Stromal cell of bone marrow (primary cell): Measurements from ENCODE around the gene AKAP6.

Experiments
- DNase-seq: peaks from one replicate; pipeline ENCODE4 v3.0.0-alpha.2; 2012; ENCODE audit warnings: low read depth

Gene AKAP6, protein sequence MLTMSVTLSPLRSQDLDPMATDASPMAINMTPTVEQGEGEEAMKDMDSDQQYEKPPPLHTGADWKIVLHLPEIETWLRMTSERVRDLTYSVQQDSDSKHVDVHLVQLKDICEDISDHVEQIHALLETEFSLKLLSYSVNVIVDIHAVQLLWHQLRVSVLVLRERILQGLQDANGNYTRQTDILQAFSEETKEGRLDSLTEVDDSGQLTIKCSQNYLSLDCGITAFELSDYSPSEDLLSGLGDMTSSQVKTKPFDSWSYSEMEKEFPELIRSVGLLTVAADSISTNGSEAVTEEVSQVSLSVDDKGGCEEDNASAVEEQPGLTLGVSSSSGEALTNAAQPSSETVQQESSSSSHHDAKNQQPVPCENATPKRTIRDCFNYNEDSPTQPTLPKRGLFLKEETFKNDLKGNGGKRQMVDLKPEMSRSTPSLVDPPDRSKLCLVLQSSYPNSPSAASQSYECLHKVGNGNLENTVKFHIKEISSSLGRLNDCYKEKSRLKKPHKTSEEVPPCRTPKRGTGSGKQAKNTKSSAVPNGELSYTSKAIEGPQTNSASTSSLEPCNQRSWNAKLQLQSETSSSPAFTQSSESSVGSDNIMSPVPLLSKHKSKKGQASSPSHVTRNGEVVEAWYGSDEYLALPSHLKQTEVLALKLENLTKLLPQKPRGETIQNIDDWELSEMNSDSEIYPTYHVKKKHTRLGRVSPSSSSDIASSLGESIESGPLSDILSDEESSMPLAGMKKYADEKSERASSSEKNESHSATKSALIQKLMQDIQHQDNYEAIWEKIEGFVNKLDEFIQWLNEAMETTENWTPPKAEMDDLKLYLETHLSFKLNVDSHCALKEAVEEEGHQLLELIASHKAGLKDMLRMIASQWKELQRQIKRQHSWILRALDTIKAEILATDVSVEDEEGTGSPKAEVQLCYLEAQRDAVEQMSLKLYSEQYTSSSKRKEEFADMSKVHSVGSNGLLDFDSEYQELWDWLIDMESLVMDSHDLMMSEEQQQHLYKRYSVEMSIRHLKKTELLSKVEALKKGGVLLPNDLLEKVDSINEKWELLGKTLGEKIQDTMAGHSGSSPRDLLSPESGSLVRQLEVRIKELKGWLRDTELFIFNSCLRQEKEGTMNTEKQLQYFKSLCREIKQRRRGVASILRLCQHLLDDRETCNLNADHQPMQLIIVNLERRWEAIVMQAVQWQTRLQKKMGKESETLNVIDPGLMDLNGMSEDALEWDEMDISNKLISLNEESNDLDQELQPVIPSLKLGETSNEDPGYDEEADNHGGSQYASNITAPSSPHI (N-terminal part only)

GRCh38 chr14:32329146-32329545 lies at the start of gene AKAP6:
AKAP6 (plus strand) TSS chr14:32329298; CDS start chr14:32433494, 104,196 bp downstream.
- DNase-seq: no peak

GRCh38 chr14:32286602-32287001 lies 42.5 kb upstream of the AKAP6 start:
- no peak for DNase-seq

- DNase-seq: no peak
These were observed 32.7 kb upstream of the AKAP6 start for GRCh38 chr14:32296366-32296765.

DNA sequence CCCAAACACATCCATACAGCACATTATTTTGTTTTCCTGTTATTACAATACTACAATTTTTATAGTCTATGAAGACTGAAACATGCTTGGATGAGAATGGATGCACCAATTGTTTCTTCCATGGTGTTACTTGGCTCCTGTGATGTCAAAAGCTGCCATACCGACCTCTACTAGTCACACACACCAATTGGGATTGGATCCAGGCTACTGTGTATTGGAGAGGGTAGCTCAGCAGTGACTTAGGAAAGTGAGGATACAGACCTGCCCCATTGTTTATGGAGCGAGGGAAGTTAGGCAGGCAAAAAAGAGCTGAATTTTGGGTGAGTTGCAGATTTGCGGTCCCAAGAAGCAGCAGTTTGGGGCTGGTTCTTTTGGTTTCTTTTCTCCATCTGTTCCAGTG lies 30.8 kb upstream of the AKAP6 start:
- no peak for DNase-seq

GRCh38 chr14:32300136-32300535 lies 29.0 kb upstream of the AKAP6 start:
- DNase-seq: no peak

DNA sequence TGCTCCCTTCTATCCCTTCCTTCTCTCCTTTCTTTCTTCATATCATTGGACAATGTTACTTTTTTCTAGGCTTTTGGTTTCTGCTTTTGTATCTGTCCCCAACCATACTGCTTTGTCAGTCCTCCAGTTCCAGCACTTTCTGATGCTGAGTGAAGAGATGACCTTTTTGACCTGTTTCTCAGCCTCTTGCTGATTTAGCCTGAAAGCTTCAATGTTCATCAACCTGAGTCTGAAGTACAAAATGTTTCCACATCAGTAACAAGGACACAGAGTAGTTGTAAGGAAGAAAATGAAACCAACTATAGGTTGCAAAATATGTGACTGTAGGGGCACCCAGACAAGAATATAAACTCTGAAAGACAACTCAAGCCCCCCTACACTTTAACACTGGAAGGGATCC lies 25.2 kb upstream of the AKAP6 start:
- no peak for DNase-seq

- DNase-seq: no peak
These were observed 24.8 kb upstream of the AKAP6 start for GRCh38 chr14:32304296-32304695.

DNA sequence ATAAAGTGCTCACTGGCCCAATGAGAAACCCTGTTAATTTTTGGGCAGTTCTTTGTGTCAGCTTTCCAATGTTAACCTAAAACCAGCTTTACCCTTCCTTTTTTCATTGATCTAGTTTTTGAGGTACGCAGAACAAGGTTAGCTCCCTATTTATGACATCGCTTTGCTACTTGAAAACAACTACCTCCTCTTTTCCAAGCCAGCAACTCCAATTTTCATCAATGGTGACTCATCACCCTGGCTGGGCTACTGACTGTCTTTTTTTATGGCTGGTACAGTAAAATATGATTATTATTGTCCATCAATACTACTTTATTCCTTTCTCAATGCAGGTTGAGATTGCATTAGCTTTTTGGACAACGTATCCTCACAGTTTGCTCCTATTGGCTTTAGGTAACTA lies 22.5 kb upstream of the AKAP6 start:
- no peak for DNase-seq

DNA sequence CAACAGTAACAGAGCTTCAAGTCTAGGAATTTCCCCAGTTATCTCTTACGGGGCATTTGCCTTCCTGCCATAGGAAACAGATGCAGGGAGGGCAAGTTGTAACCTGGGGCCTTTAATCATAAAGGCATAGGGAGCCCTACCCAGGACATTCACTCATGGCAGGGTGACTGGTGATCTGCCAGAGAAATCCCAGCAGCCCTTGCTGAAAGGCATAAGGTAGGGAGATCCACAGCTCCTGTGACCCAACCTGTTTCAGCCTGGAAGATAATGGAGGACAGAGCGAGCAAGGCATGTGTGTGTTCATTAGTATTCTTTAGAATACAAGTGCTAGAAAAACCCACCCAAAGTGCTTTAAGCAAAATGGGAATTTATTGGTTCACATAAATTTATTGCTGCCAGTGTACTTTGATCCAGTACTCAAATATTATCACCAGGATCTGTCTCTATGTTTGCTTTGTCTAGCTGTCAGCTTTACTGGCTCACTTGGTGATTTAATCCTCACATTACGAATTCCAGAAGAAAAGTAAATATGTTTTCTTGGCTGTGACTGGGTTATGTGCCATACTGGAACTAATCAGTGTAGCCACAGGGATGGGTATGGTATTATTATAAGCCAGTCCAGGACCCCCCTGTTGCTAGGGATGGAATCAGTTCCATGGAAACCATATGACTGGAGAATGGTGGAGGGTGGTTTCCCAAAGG lies 21.1 kb upstream of the AKAP6 start:
- DNase-seq: no peak

- no peak for DNase-seq
These were observed 18.2 kb upstream of the AKAP6 start for GRCh38 chr14:32310876-32311275.

DNA sequence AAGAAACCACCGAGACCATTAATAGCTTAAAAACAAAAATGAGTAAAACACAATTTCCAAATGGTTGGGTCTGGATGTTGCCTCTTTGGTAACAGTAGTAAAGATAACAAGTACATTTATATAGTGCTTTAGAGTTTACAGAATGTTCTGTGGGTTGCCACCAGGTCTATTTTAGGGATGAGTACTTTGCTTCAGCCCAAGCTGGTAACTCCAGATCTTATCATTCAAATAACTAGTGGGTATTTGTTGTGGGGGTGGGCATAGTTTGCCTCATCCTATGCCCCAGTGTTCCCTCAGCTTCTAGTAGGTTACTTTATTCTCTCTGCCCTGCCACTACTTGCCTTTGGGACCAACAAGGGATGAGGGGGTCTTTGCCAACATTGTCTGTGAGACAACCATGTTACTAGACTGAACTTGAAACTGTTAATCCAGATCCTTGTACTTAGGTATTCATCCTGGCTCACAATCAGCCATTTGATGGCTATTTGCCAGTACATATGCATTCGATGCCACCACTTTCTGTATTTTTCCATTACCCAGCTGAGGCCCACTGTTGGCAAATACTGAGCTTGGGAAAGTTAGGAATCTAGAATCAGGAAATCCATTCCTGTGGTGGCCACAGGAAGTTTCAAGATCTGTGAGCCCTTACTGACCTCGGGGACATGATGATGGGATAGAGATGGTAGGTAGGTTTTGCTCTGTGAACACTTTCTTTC lies 17.6 kb upstream of the AKAP6 start:
- no peak for DNase-seq

DNA sequence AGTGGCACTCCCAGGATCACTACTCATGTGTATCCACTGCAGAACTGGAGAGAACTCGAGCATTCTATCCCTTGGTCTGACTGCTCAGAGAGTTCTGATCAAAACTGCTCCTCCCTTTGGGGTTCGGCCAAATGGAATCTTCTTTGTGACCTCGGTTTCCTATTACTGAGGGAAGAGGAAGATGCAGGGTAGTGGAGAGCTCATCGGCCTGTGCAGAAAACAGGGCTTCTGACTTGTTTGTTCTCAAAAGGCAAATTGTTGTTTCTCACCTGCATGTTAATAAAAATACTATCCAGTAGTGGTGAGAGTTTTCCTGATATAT lies 17.1 kb upstream of the AKAP6 start:
- no peak for DNase-seq

GRCh38 chr14:32313844-32314376 lies 15.2 kb upstream of the AKAP6 start:
- DNase-seq: no peak

DNA sequence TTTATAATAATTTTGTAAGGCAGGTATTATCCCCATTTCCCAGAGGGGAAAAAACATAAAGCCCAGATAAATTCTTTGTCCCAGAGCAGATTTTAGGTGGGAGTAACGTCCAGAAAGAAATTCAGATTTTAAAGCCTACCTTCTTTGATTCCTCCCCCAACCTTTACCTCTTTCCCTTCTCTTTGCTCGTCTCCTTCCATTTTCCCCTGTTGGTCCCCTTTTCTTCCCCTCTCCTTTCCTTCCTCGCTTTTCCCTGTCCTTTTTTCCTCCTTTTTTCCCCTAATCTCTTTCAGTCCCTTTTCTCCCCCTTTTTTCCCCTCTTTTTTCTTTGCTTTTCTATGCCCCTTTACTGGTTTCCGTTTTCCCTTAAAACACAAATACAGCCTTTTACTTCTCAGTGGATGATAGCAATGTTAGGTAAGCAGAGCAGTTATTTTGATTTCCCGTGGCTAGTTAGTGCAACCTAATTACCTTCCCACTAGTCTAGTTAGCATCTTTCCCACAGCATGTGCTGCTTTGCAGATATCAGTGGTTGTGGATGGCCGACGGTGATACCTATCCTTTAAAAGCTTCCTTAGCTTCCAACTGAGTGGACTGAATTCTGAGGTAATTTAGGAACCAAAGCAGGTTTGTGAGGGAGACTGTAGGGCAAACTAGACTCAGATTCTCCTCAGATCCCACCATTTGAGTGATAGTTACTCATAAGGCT lies 10.9 kb upstream of the AKAP6 start:
- DNase-seq: no peak

- DNase-seq: no peak
These were observed 9.6 kb upstream of the AKAP6 start for GRCh38 chr14:32319368-32320049.

- DNase-seq: no peak
These were observed 4.5 kb upstream of the AKAP6 start for GRCh38 chr14:32324601-32325000.

GRCh38 chr14:32327255-32327961 lies 1.7 kb upstream of the AKAP6 start:
- DNase-seq: no peak

DNA sequence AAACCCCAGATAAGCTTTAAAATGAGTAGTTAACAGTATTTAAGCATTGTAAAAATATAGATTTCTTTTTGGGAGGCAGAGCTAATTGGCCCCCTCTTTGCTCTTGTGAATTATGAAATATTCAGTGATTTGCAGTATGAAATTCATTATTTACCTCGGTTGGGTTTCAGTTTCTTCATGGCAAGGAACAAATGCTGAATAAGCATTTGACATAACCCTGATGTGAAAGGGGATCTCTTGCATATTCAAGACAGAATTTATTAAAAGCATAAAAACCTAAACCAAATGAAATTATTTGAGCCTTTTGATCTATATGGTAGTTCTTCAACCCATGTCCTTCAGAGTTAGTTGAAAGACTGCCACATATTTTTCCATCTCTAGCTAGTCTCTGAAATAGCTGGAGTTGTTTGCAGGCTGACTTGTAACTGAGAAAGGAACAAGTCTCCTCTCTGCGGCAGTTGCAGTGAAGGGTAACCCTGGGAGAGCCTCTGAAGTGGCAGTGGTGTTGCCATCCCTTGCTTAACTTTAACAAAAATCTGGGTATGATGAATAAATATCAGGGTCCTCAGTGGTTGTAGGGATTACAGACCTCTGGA lies 690 bp downstream of the AKAP6 start:
- no peak for DNase-seq
